Tibial nerve (tissue), 4 donors: Measurements from ENCODE around the gene CYTH1. TPM values are rescaled to one million over a fixed set of nuclear protein-coding genes. Genes with fewer than 3 reads are reported as not detected.
"Not testable (repeated sequence)": the region's sequence is repeated elsewhere in the genome, so short reads cannot be mapped to it uniquely, and the experiment has no call there.

Experiments used
- DNase-seq, 2 donors: peaks; one replicate each; pipeline ENCODE4 v3.0.0-alpha.2; 2019; ENCODE audit warnings: low spot score in 2 of 2
- H3K27ac ChIP-seq, 4 donors: fragments of 200-600 bp; sonication (generic) in 3 of 4; one replicate each; pipeline ENCODE4 v1.5.1; 2017 to 2019; ENCODE audit warnings: mild to moderate bottlenecking in 1 of 4
- H3K27me3 ChIP-seq, 2 donors: fragments of 200-600 bp; sonication (generic) in 1 of 2; one replicate each; pipeline versions ENCODE4 v1.5.1 to v1.6.0; 2017 to 2019
- H3K36me3 ChIP-seq, 3 donors: fragments of 200-600 bp; sonication (generic); one replicate each; pipeline ENCODE4 v1.5.1; 2018 to 2019
- H3K4me1 ChIP-seq, 4 donors: fragments of 200-600 bp; sonication (generic) in 3 of 4; one replicate each; pipeline ENCODE4 v1.5.1; 2017 to 2019
- H3K4me3 ChIP-seq, 4 donors: fragments of 200-600 bp; sonication (generic) in 3 of 4; one replicate each; pipeline ENCODE4 v1.5.1; 2017 to 2019; ENCODE audit warnings: mild to moderate bottlenecking in 1 of 4, moderate library complexity in 1 of 4
- H3K9me3 ChIP-seq, 4 donors: fragments of 200-600 bp; sonication (generic) in 3 of 4; one replicate each; pipeline ENCODE4 v1.5.1; 2017 to 2019
- CTCF ChIP-seq, 5 experiments: fragments of 200-600 bp in 3 of 5; fragments of 450-650 bp in 2 of 5; sonication (generic) in 3 of 5; IDR thresholded peaks; one replicate each; pipeline ENCODE4 v1.5.1; 2016 to 2019; ENCODE audit warnings: antibody characterized with exemption in 5 of 5, mild to moderate bottlenecking in 3 of 5, moderate library complexity in 2 of 5
- EP300 ChIP-seq, 2 donors: sonication (generic); formaldehyde crosslinking; IDR thresholded peaks; one replicate each; pipeline ENCODE4 v1.6.1; 2017; ENCODE audit warnings: antibody characterized with exemption in 2 of 2, mild to moderate bottlenecking in 1 of 2
- POLR2A ChIP-seq, 2 donors: fragments of 450-650 bp; IDR thresholded peaks; one replicate each; pipeline ENCODE4 v1.6.1; 2017; ENCODE audit warnings: antibody characterized with exemption in 2 of 2, mild to moderate bottlenecking in 2 of 2, moderate library complexity in 2 of 2
- WGBS, 2 donors: methylation state at CpG; one replicate each; pipeline ENCODE4 v1.1.5; 2018; 5-methylcytosine and 5-hydroxymethylcytosine counted together
- total RNA-seq, 4 donors: library from RNA; depleted of rRNA; stranded (reverse); fragments of >200 nt; gene quantifications; one replicate each; pipeline ENCODE4 v1.1.0, GENCODE V29; 2016

The CYTH1 gene
- total RNA-seq, 4 donors from 2014 or later: 53.1 to 81.0 (median 63.8) TPM

GRCh38 chr17:78672871-78673371, 109.2 kb downstream of the CYTH1 start:
- peaks cover 0 to 62% (median 39%) of the 10 kb centered on the region in 3 donors for H3K36me3 ChIP-seq
- DNase-seq: no peak

GRCh38 chr17:78672005-78672404, 110.1 kb downstream of the CYTH1 start:
- H3K4me3 ChIP-seq: no peak overlapping the region
- H3K4me1 ChIP-seq: peaks cover 0 to 3% (median 0%) of the 10 kb centered on the region in 4 donors
- no peaks in the 10 kb centered on the region for H3K27me3 ChIP-seq
- no peaks in the 10 kb centered on the region for H3K9me3 ChIP-seq
- no peak overlapping the region for H3K27ac ChIP-seq
- WGBS, 2 donors: 85 to 86% methylated on average over 11 of the region's 11 CpGs
- DNase-seq: no peak
- TF ChIP-seq CTCF (IDR thresholded peaks at IDR 0.05) (no peak), POLR2A (IDR thresholded peaks at IDR 0.05) (no peak), EP300 (IDR thresholded peaks at IDR 0.05) (no peak)
- peaks cover 0 to 53% (median 31%) of the 10 kb centered on the region in 3 donors for H3K36me3 ChIP-seq

More at GRCh38 chr17:78672871-78673371, 109.2 kb downstream of the CYTH1 start:
- Histone ChIP-seq H3K9me3 (no peaks in the 10 kb centered on the region), H3K4me1 (peaks cover 0 to 3% (median 0%) of the 10 kb centered on the region in 4 donors), H3K27ac (no peak overlapping the region), H3K27me3 (no peaks in the 10 kb centered on the region), H3K4me3 (no peak overlapping the region)
- TF ChIP-seq POLR2A (IDR thresholded peaks at IDR 0.05) (no peak), EP300 (IDR thresholded peaks at IDR 0.05) (no peak), CTCF (IDR thresholded peaks at IDR 0.05) (no peak)
- 82 to 87% methylated on average over 5 of the region's 5 CpGs for WGBS, 2 donors

GRCh38 chr17:78671726-78672001, 110.4 kb downstream of the CYTH1 start:
- DNase-seq, H3K4me3 ChIP-seq, H3K27me3 ChIP-seq, H3K4me1 ChIP-seq, H3K9me3 ChIP-seq, H3K27ac ChIP-seq: not testable (repeated sequence)
- peaks cover 0 to 49% (median 28%) of the 10 kb centered on the region in 3 donors for H3K36me3 ChIP-seq
- 73 to 76% methylated on average over 3 of the region's 3 CpGs for WGBS, 2 donors

GRCh38 chr17:78670850-78671725, 111.0 kb downstream of the CYTH1 start:
- no peak for DNase-seq

GRCh38 chr17:78669975-78670518, 112.0 kb downstream of the CYTH1 start:
- no peak overlapping the region for H3K4me3 ChIP-seq
- no peak for DNase-seq
- H3K36me3 ChIP-seq: peaks cover 0 to 33% (median 13%) of the 10 kb centered on the region in 3 donors
- no peak overlapping the region for H3K27ac ChIP-seq
- no peaks in the 10 kb centered on the region for H3K9me3 ChIP-seq
- peaks cover 0 to 23% (median 11%) of the 10 kb centered on the region in 4 donors for H3K4me1 ChIP-seq
- WGBS, 2 donors: 84% methylated on average over 20 to 23 of the region's 23 CpGs
- H3K27me3 ChIP-seq: no peaks in the 10 kb centered on the region
- TF ChIP-seq CTCF (IDR thresholded peaks at IDR 0.05) (no peak), POLR2A (IDR thresholded peaks at IDR 0.05) (no peak)

More at GRCh38 chr17:78670850-78671725, 111.0 kb downstream of the CYTH1 start:
- peaks cover 0 to 44% (median 23%) of the 10 kb centered on the region in 3 donors for H3K36me3 ChIP-seq
- TF ChIP-seq CTCF (IDR thresholded peaks at IDR 0.05) (no peak), EP300 (IDR thresholded peaks at IDR 0.05) (no peak), POLR2A (IDR thresholded peaks at IDR 0.05) (no peak)
- H3K9me3 ChIP-seq: no peaks in the 10 kb centered on the region
- no peak overlapping the region for H3K4me3 ChIP-seq
- H3K27me3 ChIP-seq: no peaks in the 10 kb centered on the region
- peaks cover 0 to 12% (median 3%) of the 10 kb centered on the region in 4 donors for H3K4me1 ChIP-seq
- no peak overlapping the region for H3K27ac ChIP-seq
- 84 to 88% methylated on average over 20 of the region's 20 CpGs for WGBS, 2 donors
